Activated naive CD4-positive, alpha-beta T cell treated with anti-CD3 and anti-CD28 coated beads, Interleukin-2, amount 50 U/mL, for 72 hours (primary cell): ENCODE data around the gene INPP5E. TPM values are rescaled to one million over a fixed set of nuclear protein-coding genes. Genes with fewer than 3 reads are reported as not detected.
"Not testable (repeated sequence)": the region's sequence is repeated elsewhere in the genome, so short reads cannot be mapped to it uniquely, and the experiment has no call there.

ENCODE experiments used
- ATAC-seq, 2 donors: fragments of 150-1000 bp; cut with Tn5 transposase; 2 replicates each; pipeline ENCODE4 v1.10.0; 2021; ENCODE audit warnings: mild to moderate bottlenecking in 2 of 2, moderate library complexity in 2 of 2
- DNase-seq, 2 donors: peaks; one replicate each; pipeline ENCODE4 v3.0.0; 2021 to 2022; ENCODE audit warnings: low spot score in 2 of 2
- H3K27ac Mint-ChIP-seq, 2 donors: one replicate each; pipeline ENCODE4 v1.8.0; 2022; ENCODE audit warnings: mild to moderate bottlenecking in 2 of 2, mixed read lengths in 2 of 2
- H3K36me3 Mint-ChIP-seq, 2 donors: one replicate each; pipeline ENCODE4 v1.8.0; 2022; ENCODE audit warnings: mixed read lengths in 2 of 2
- H3K9me3 Mint-ChIP-seq, 2 donors: one replicate each; pipeline ENCODE4 v1.8.0; 2022; ENCODE audit warnings: mixed read lengths in 2 of 2
- total RNA-seq, 2 donors: library from RNA; stranded (reverse); gene quantifications; one replicate each; pipeline ENCODE4 v1.2.3, GENCODE V29; 2022

Gene INPP5E
- total RNA-seq, 2 donors from 2014 or later, result 14.4 to 16.0 TPM

DNA sequence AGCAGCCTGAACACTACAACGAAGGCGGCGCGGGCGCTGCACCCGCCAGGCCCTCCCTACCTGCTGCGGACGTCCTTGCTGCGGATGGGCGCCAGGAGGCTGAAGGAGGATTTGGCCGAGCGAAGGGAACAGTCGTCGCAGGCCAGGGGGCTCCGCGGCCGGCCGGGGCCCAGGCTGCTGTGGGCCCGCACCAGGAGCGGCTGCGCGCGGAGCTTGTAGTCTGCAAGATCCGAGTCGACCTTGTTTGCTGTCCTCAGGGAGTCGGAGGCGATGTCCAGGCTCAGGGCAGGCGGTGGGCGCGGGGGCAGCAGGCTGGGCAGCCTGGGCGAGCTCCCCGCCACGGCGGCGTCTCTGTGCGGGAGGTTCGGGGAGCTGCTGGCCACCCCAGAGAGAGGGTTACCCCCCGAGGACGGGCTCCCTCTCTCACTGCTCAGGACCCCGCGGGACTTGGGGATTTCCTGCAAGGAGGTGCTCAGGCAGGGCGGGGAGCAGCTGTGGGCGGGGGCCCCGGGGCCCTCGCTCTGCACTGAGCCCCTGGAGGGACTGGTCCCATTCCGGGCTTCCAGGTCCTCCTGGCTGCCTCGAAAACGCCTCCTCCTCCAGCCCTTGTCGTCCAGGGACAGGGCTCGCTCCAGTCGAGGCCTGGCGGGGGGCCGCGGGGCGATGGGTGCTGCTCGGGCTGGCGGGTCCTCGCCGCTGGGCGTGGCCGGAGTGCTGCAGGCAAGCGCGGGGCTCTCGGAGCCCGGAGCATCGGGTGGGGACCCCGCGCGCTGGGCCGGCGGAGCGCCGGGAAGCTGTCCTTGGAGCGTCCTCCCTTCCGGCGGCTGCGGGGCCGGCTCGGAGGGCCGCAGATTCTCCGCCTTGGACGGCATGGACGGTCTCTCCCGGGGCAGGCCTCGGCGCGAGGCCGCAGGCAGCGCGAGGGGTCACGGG is 831 bp downstream of the INPP5E start:
- ATAC-seq (peak; percentile 71 to 74), DNase-seq (peak; percentile 65 to 67)
- no peaks in the 10 kb centered on the region for H3K9me3 Mint-ChIP-seq
- peak overlapping the region; percentile 83 to 92 for H3K27ac Mint-ChIP-seq
- peaks cover 3% of the 10 kb centered on the region in 2 donors for H3K36me3 Mint-ChIP-seq

DNA sequence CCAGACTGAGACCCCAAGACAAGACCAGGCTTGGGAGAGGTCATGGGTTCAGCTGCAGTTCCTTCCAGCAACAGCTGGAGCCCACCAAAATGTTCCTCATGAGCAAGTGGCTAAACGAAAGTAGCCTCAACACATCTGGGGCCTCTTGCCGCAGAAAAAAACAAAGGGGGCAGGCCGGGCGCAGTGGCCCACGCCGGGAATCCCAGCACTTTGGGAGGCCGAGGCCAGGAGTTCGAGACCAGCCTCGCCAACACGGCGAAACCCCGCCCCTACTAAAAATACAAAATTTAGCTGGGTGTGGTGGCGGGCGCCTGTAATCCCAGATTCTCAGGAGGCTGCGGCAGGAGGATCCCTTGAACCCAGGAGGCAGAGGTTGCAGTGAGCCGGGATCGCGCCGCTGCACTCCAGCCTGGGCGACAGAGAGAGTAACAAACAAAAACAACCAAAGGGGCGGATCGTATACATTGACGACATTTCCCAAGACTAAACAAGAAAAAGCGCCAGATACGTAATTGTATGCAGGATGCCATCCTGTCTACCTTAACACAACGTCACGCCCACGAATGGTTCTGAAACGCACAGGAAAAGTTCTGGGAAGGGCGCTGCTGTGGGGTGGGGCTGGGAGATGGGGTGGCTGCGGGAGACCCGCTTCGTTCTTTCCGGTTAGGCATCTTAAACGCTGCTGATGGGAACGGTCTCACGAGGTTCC is 1.7 kb downstream of the INPP5E start:
- H3K9me3 Mint-ChIP-seq, result no peaks in the 10 kb centered on the region
- H3K27ac Mint-ChIP-seq, result peak overlapping the region; percentile 83 to 92

DNA sequence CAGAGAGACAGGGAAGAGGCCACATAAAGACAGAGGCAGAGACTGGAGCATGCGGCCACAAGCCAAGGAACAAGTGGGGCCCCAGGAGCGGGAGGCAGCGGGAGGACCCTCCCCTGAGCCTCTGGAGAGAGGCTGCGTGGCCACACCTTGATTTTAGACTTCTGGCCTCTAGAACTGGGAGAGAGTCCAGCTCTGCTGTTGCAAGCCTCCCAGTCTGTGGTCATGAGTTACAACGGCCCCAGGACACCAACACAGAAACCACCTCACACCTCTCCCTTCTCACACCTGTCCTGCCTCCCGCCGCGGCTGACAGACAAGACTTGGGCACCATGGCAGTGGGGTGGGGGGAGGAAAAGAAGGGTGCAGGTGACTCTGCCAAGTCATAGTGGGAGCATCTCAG is 2.2 kb downstream of the INPP5E start:
- peak overlapping the region; percentile 83 to 86 for H3K27ac Mint-ChIP-seq
- no peak for ATAC-seq
- DNase-seq, result no peak
- no peaks in the 10 kb centered on the region for H3K9me3 Mint-ChIP-seq
- no peaks in the 10 kb centered on the region for H3K36me3 Mint-ChIP-seq

More for the DNA sequence above, 1.7 kb downstream of the INPP5E start:
- no peaks in the 10 kb centered on the region for H3K36me3 Mint-ChIP-seq
- ATAC-seq, result no peak
- no peak for DNase-seq

DNA sequence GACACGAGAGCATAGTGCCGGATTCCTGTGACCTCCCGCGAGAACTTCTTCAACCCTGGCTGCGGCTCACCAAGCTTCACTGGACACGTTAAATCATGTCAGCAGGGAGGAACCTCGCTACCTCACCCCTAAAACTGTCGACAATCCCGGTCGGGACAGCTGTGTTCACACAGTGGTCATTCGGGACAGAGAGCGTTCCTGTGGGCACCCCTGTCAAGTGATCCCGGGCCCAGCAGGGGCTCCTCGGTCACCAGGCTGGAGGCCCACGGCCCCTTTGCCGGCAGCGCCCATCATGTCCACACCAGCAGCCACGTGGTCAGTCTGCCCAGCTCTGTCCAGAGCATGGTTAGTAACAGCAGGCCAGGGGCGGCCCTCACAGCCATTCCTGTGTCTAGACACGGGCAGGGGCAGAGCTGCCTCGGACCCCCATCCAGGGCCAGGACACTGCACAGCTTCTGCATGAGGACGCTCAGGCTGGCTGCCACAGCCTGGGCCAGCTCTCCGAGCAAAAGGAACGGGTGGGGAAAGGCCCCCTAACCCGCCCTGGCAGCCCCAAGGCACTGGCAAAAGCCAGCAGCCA is 3.5 kb downstream of the INPP5E start:
- no peak overlapping the region for H3K27ac Mint-ChIP-seq
- no peaks in the 10 kb centered on the region for H3K9me3 Mint-ChIP-seq
- ATAC-seq (no peak), DNase-seq (no peak)
- no peaks in the 10 kb centered on the region for H3K36me3 Mint-ChIP-seq

DNA sequence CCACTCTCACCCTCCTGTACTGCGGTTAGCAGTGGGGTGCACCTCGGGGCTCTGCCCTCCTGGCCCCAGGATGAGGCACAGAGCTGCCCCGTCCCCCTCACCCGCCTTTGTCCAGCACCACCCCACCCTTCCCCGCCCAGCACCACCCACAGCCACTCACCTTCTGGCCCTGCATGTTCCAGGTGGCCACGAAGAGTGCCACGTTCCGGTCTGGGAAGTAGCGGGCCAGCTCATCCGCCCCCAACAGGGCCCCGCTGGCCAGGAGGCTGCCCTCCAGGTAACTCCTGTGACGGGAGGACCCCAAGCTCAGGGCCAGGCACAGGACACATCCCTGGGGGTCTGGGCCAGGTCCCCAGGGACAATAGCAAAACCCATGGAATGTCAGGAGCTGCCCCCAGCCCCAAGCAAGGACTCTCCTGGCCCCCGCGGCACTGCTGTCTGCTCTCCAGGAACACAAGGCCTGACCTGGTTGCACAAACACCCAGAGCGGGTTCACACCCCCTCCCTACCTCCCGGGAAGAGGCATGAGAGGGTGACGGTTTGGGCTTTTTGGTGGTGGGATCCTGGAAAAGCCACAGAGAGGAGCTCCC is 5.0 kb downstream of the INPP5E start:
- no peak overlapping the region for H3K27ac Mint-ChIP-seq
- H3K9me3 Mint-ChIP-seq, result no peaks in the 10 kb centered on the region
- no peak for ATAC-seq
- no peaks in the 10 kb centered on the region for H3K36me3 Mint-ChIP-seq
- no peak for DNase-seq

DNA sequence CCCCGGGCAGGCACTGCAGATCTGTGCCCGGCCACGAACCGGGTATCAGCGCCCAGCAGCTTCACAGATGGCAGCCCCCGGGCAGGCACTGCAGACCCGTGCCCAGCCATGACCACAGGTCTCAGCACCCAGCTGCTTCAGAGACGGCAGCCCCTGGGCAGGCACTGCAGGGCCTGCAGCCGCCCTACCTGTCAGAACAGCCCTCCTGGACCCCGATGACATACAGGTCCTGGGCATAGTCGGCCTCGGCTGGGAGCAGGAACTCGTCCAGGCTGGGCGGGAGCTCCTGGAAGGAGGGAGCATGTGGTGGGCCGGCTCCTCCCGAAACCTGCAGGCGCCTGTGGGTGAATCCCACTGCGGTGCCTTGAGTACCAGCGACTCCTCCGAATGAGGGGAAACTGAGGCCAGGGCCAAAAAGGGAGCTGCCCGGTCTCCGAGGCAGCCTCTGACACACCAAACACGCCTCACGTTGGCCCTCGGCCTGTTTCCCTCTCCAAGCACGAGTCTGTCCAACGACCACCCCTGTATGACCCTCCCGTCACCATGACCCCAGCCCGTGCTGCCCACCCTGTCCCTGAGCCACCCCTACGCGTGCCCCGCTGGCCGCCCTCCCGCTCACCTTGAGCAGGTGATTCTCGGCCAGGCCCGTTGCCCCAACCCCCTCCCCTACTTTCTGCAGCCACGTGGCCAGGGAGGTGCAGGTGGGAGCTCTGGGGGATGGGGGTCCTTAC is 5.6 kb downstream of the INPP5E start:
- Mint-ChIP-seq H3K36me3 (no peaks in the 10 kb centered on the region), H3K9me3 (no peaks in the 10 kb centered on the region), H3K27ac (no peak overlapping the region)
- ATAC-seq (no peak), DNase-seq (no peak)

DNA sequence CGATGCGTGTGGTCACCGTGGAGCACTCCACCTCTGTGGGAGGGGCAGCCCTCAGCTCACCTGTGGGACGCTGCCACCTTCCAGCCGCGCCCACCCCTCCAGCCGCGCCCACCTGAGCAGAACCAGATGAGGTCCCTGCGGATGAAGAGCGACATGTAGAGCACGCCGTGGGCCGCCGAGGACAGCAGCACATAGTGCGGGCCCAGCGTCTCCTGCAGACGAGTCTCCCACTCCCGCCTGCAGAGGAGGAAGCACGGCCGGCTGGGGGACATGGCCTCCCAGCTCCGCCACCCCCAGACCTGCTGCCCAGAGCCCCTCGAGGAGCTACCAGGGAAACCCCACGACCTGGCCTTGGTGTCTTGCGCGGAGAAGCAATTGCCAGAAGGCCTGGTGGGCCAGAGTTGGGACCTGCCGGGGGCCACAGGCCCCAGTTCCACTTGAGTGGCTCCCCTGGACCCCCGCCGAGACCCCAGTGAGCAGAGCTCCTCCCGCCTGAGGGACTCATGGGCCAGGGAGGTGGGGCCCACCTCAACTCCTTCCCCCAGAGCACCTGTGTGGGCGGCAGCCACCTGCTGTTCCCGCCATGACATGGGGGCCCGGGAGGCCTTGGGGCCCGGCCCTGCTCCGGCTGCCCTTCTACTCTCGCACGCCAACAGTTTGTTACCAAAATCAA is 6.5 kb downstream of the INPP5E start:
- ATAC-seq, result no peak
- H3K27ac Mint-ChIP-seq, result no peak overlapping the region
- no peaks in the 10 kb centered on the region for H3K9me3 Mint-ChIP-seq
- no peak for DNase-seq
- H3K36me3 Mint-ChIP-seq, result no peaks in the 10 kb centered on the region

DNA sequence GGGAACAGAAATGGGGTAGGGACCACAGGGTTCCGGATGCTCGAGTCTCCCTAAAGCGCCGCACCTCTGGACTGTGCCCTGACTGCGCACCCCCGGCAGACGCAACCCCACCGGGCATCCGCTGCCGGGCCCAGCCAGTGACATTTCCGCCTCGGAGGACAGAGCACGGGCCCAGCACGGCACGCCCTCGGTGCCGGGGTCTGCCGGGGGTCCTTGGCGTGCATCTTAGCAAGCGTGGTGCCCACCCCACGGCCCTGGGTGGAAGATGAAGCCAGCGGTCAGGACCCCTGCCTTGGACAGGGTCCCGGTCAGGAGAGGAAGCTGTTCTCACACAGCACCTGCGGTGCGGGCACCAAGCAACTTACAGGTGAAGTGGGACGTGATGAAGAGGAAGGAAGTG is 7.1 kb downstream of the INPP5E start:
- DNase-seq, result no peak
- ATAC-seq, result no peak

DNA sequence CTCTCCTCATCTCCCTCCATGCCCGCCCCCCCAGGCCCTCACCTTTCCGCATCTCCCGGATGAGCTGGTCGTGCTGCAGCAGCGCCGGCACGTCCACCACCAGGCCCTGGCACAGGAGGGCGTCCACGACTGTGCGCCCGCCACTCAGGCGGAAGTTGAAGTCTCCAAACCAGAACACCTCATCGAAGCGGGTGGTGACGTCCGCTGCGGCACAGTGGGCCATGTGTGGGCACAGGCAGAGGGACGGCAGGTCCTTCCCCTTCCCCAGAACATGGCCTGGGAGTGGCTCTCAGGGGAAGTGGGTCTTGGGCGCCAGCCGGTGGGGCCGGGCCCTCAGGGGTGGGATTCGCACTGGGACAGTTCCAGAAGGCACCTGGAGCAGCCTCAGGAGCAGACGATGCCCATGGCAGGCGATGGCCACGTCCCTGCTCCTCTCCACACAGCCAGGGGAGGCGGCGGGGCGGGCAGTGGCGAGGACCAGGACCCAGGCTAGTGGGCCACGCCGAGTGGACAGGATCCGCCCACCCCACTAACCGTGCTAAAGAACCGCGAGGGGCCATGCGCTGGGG is 7.8 kb downstream of the INPP5E start:
- DNase-seq, result no peak
- no peak for ATAC-seq
- Mint-ChIP-seq H3K27ac (no peak overlapping the region), H3K36me3 (no peaks in the 10 kb centered on the region), H3K9me3 (no peaks in the 10 kb centered on the region)

More for the DNA sequence above, 7.1 kb downstream of the INPP5E start:
- H3K27ac Mint-ChIP-seq, result no peak overlapping the region
- H3K9me3 Mint-ChIP-seq, result no peaks in the 10 kb centered on the region
- no peaks in the 10 kb centered on the region for H3K36me3 Mint-ChIP-seq

DNA sequence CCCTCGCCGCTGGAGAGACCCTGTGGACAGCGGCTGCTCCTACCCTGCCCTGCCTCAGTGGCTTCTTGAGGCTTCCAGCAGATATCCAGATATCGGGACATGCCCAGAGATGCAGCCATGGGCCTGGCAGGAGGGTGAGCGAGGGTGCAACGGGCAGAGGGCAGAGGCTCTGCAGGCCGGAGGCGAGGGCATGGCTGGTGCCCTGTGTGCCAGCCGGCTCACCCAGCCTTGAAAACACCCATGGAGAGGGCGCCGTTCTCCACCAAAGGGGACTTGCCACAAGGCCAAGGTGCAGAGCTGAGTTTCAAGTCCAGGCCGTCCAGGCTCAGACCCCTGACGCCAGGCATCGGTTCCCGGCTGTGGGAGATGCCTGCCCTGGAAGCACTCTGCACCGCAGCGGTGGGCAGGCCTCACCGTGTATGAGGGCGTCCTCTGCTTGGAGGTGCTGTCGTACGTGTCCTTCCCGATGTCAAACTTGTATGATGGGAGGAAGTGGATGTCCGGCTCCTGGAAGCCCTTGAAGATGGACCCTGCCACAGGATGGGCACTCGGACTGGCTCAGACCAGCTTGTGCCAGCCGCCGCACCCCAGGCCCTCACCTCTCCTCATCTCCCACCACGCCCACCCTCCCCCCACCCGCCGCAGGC is 8.9 kb downstream of the INPP5E start:
- no peaks in the 10 kb centered on the region for H3K9me3 Mint-ChIP-seq
- no peaks in the 10 kb centered on the region for H3K36me3 Mint-ChIP-seq
- DNase-seq (no peak), ATAC-seq (peak in 1 of 2 donors; percentile 7)
- no peak overlapping the region for H3K27ac Mint-ChIP-seq

DNA sequence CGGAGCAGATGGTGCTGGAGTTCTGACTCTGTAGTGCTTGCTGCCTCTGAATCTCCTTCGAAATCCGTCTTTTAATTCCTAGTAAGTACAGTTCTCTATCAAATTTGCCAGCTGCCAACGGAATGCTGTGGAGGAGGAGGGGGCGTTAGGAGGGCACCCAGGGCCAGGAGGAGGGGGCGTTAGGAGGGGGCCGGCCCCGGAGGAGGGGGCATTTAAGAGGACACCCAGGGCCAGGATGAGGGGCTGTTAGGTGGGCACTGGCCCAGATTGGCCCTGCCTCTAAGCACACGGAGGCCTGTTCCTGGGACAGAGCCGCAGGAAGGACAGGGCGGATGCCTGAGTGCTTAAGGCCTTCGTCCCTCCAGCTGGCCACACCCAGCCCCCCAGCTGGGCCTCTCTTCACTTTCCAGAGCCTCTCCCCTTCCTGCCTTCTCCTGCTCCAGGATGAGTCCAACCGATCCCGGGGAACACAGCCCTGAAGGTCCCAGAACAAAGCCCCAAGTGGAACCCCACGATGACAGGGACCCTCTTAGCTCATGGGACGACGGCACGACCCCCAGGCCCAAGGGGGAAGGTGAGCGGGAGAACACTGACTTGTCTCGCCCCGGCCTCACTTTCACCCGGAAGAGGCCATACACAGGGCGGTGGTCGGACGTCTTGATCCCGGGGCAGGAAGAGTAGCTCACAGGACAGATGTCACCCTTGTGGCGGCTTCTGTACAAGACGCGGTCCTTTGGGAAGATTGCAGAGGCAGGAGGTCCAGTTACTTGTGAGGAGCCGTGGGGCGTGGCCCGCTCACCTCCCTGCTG is 9.8 kb downstream of the INPP5E start:
- Mint-ChIP-seq H3K27ac (no peak overlapping the region), H3K9me3 (no peaks in the 10 kb centered on the region), H3K36me3 (no peaks in the 10 kb centered on the region)
- ATAC-seq (peak in 1 of 2 donors; percentile 13), DNase-seq (no peak)

DNA sequence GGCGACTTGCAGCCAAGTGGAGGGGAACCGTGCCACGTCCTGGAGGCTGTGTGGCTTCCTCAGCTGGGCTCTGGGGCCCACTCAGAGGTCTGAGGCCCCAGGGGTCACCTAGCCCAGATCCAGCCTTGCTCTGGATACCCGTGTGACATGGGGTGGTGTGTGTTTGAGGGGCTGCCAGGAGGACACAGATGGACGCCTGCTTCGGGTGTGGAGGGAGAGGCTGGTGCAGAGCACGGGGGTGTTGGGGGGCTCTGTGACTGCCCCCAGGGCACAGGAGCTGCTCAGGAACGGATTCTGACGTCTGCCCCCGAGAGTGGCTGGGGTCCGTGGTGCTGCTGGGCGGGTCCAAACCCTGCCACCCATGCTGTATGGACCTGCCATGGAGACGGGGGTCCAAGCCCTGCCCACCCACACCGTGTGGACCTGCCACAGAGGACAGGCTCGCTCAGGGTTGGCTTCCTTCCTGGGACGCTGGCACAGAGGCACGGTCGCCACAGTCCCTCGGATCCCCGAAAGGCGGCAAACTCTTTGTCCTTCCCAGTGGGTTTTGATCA is 10.5 kb downstream of the INPP5E start:
- no peak overlapping the region for H3K27ac Mint-ChIP-seq
- DNase-seq (no peak), ATAC-seq (no peak)
- no peaks in the 10 kb centered on the region for H3K9me3 Mint-ChIP-seq
- H3K36me3 Mint-ChIP-seq, result no peaks in the 10 kb centered on the region

DNA sequence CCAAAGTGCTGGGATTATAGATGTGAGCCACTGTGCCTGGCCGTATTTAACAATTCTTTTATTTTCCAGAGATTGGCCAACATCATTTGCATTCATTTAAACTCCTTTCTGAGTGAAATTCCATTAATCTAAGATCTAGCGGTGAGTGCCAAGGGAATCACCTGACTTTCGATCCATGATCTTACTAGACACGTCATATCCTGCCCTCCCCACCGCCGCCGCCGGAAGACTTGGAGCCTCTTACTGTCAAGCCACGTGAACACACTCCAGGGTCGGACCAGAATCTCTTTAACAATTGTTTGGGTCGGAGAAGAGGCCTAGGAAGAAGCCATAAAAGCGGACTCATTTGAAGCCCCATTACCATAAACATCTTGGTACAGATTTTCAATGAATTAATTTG is 12.9 kb downstream of the INPP5E start:
- ATAC-seq (no peak), DNase-seq (no peak)
- H3K36me3 Mint-ChIP-seq, result peaks cover 5% of the 10 kb centered on the region in 2 donors
- H3K27ac Mint-ChIP-seq, result peak overlapping the region in 1 of 2 donors; percentile 65
- H3K9me3 Mint-ChIP-seq, result no peaks in the 10 kb centered on the region

DNA sequence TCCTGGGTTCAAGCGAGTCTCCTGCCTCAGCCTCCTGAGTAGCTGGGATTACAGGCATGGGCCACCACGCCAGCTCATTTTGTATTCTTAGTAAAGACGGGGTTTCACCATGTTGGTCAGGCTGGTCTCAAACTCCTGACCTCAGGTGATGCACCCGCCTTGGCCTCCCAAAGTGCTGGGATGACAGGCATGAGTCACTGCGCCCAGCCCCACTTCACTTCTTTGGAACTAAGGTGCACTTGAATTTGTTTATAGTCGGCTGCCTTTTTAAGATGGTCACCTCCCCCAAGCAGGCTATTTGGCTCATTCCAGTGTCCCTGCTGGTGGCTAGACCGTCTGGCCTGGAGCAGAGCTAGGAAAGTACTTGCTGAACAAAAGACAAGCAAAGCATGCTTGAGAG is 14.3 kb downstream of the INPP5E start:
- peak overlapping the region; percentile 52 to 91 for H3K27ac Mint-ChIP-seq
- not testable (repeated sequence) for H3K36me3 Mint-ChIP-seq, H3K9me3 Mint-ChIP-seq, DNase-seq
- ATAC-seq, result peak in 1 of 2 donors; percentile 68
